HG02943 (cell line): ENCODE measurements around the gene MNX1.

Experiments used
- ATAC-seq: cut with Tn5 transposase; IDR thresholded peaks from one replicate; pipeline ENCODE4 v1.9.1; 2021; ENCODE audit warnings: mild to moderate bottlenecking, low read depth, moderate library complexity; ENCODE audit not compliant: unreplicated experiment

The MNX1 gene

GRCh38 chr7:156985101-156985992 lies 25.1 kb downstream of the MNX1 start:
- no peak for ATAC-seq

GRCh38 chr7:156984174-156984891 lies 26.1 kb downstream of the MNX1 start:
- no peak for ATAC-seq

GRCh38 chr7:156979711-156980110 lies 30.8 kb downstream of the MNX1 start:
- no peak for ATAC-seq

- no peak for ATAC-seq
Measured at GRCh38 chr7:156979007-156979606, 31.4 kb downstream of the MNX1 start.

GRCh38 chr7:156975620-156976019 lies 34.8 kb downstream of the MNX1 start:
- no peak for ATAC-seq

- no peak for ATAC-seq
Measured at GRCh38 chr7:156969972-156970420, 40.5 kb downstream of the MNX1 start.

- no peak for ATAC-seq
Measured at GRCh38 chr7:156968183-156968582, 42.3 kb downstream of the MNX1 start.

- no peak for ATAC-seq
Measured at GRCh38 chr7:156966387-156966786, 44.1 kb downstream of the MNX1 start.

- ATAC-seq = no peak
Measured at GRCh38 chr7:156964971-156965370, 45.5 kb downstream of the MNX1 start.

- no peak for ATAC-seq
Measured at GRCh38 chr7:156963472-156963871, 47.0 kb downstream of the MNX1 start.

- ATAC-seq = no peak
Measured at GRCh38 chr7:156962897-156963296, 47.6 kb downstream of the MNX1 start.

GRCh38 chr7:156962145-156962544 lies 48.3 kb downstream of the MNX1 start:
- no peak for ATAC-seq

GRCh38 chr7:156956727-156957126 lies 53.7 kb downstream of the MNX1 start:
- ATAC-seq = no peak

GRCh38 chr7:156954941-156955340 lies 55.5 kb downstream of the MNX1 start:
- ATAC-seq = no peak
